SHP77 (cell line): ENCODE data around the gene CIBAR2.
"Not testable (repeated sequence)": the region's sequence is repeated elsewhere in the genome, so short reads cannot be mapped to it uniquely, and the experiment has no call there.

Experiments
- DNase-seq, 2 experiments: peaks; one replicate each; lab custom pipeline; 2025; lab: John Stamatoyannopoulos, UW

The CIBAR2 gene

GRCh38 chr16:85062845-85063244 lies 49.4 kb downstream of the CIBAR2 start:
- no peak for DNase-seq

GRCh38 chr16:85062323-85062722 lies 49.9 kb downstream of the CIBAR2 start:
- no peak for DNase-seq

DNA sequence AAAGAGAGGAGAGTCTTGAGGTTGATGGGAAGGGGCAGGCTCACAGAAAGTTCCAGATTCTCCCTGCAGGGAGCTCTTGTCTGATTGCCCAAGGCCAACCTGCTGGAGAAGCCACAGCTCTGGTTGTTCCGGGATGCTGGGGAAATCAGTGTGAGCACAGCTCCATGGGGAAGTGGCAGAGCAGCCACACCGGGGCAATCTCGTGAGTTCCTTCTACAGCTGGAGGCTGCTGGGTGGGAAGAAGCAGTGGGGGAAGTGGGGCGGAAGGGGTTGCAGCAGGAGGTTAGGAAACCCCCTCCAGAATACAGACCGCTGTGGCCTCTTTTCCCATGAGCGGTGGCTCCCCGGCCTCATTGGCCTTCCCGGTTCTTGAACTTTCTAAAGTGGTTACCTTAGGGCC lies 50.7 kb downstream of the CIBAR2 start:
- no peak for DNase-seq

DNA sequence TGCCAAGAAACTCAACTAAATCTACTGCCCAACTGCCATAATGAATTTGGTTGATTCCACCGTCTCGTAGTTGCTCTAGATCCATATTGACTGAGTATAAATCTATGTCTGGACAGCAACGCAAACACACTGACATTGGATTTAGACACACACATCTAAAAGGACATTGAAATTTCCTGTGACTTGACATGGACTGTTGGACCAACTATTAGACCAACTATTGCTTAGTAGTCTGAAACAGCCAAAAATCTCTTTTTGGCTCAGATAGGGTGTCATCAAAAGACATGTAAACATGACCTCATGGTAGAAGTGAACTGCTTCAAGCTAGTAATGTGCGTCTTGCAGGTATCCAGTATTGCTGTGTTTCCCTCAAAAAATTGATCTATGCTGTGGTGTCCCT lies 53.4 kb downstream of the CIBAR2 start:
- DNase-seq = no peak

DNA sequence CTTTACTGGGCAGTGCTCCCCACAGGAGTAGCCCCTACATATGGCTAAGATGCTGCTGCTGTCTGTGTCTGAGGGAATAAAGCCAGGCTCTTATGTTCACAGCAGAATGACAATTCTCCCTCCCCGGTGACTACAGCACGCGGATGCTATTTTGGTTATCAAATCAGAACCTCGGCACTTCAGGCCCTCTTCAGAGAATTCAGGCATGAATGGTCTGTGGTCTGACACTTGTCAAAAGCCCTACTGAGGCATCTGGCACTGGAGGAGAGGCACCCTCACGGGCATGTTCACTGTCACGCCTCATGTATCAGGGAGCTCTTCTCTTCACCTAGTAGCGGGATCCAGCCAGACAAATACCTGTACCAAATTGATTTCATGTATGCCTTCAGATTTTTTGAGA lies 54.3 kb downstream of the CIBAR2 start:
- DNase-seq = no peak

DNA sequence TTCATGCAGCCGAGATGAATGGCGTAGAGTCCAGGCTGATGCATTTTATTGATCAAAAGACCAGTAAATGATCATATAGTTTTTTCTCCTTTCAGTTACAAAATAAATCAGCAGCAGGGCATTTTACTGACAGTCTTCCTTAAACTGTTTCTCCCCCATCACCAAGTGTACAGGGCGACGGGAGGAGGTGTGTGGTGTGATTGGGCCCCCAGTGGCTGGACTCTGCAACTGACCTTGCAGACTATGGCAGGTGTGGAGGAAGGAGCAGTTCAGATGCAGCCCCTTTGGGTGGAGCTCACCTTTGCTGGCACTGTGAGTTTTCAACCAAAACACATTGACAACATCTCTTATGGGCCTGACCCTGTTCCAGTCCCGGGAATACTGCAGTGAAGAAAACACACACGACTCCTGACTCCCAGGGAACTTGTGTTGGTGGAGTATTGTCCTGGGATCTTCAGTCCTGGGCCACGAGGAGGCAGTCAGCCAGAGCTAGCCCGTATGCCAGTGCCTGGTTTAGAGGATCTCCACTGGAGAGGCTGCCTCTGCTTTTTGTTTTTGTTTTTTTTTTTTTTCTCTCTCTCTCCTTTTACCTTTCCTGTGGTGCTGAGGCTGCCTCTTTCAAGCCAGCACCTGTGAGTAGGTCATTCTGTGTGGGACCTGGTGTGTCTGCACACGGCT lies 54.9 kb downstream of the CIBAR2 start:
- DNase-seq = peak in 1 of 2 experiments; percentile 22

GRCh38 chr16:85056211-85056748 lies 56.0 kb downstream of the CIBAR2 start:
- no peak for DNase-seq

GRCh38 chr16:85055493-85056210 lies 56.6 kb downstream of the CIBAR2 start:
- DNase-seq = no peak

DNA sequence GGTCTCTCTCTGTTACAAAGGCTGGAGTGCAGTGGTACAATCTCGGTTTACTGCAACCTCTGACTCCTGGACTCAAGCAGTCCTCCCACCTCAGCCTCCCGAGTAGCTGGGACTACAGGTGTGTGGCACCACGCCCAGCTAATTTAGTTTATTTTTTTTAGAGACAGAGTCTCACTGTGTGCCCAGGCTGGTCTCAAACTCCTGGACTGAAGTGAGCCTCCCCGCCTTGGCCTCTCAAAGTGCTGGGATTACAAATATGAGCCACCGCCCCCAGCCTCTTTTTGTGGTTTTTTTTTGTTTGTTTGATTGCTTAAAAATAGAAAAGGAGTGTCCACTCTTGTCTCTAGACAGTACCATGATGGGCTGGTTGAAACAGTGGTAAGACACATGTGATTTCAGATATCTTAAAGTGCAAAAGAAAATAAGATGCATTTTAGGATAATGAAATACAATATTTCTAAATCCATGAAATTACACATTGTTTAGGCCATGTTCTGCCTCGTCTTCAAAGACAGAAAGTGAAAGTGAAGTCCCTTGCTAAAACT lies 57.3 kb downstream of the CIBAR2 start:
- DNase-seq = no peak

DNA sequence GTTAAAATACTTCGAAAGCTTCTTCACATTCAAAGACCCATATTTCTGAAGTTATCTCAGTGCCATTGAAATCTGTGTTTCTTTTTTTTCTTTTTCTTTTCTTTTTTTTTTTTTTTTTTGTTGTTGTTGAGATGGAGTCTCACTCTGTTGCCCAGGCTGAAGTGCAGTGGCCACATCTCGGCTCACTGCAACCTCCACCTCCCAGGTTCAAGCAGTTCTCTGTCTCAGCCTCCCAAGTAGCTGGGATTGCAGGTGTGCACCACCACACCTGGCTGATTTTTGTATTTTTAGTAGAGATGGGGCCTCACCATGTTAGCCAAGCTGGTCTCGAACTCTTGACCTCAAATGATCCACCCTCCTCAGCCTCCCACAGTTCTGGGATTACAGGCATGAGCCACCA lies 58.0 kb downstream of the CIBAR2 start:
- DNase-seq = not testable (repeated sequence)

- no peak for DNase-seq
Observed at GRCh38 chr16:85052536-85052935, 59.7 kb downstream of the CIBAR2 start.

DNA sequence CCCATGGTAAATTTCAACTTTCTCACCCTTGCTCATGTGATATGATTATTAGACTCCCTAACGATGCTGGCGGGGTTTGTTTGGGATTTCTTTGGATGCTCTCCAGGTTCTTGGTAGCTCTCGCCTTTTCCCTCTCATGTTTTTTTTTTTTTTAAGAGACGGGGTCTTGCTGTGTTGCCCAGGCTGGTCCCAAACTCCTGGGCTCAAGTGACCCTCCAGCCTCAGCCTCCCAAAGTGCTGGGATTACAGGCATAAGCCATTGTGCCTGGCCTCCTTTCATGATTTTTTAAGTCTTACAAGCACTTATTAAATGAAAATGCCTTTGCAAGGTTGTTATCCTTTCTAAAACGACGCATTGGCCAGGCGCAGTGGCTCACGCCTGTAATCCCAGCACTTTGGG lies 60.6 kb downstream of the CIBAR2 start:
- DNase-seq = no peak

- DNase-seq = no peak
Observed at GRCh38 chr16:85051067-85051581, 61.1 kb downstream of the CIBAR2 start.

- no peak for DNase-seq
Observed at GRCh38 chr16:85049706-85050305, 62.5 kb downstream of the CIBAR2 start.

DNA sequence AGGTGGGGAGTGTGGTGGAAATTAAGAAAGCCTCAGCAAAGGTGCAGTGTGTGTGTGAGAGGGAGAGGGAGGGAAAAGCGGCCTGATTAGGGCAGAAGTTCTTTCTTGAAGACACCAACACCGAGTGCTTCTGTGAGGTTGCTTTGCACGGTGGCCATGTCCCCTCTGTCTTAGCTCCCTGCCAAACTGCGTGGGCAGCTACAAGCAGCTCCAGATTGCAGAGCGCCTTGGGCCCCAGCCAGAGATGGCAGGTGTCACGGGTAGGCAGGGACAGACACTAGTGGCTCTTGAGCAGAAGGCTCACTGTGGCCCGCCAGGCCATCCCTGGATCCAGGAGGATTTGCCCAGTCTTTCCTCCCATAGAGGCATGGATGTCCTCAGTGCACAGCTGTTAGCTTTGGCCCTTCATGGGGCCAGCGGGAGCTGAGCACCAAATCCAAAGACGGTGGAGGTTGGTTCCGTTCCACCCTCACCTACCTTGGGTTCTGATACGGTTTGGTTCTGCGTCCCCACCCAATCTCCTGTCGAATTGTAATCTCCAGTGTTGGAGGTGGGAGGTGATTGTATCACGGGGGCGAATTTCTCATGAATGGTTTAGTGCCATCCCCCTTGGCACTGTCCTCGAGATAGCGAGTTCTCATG lies 63.2 kb downstream of the CIBAR2 start:
- DNase-seq = peak; percentile 14 to 36
